CD8-positive, alpha-beta memory T cell (primary cell): ENCODE results near the gene DNAJB2. TPM values are rescaled to one million over a fixed set of nuclear protein-coding genes. Genes with fewer than 3 reads are reported as not detected.
"Not testable (repeated sequence)": the region's sequence is repeated elsewhere in the genome, so short reads cannot be mapped to it uniquely, and the experiment has no call there.

ENCODE experiments used
- CTCF ChIA-PET: fragments of 350-600 bp; sonication (Branson Sonifier 250); formaldehyde crosslinking; loops from one replicate; lab custom pipeline; 2021; ENCODE audit warnings: antibody characterized with exemption; lab: Charles Lee
- POLR2A ChIA-PET: fragments of 350-600 bp; sonication (Branson Sonifier 250); formaldehyde crosslinking; loops from one replicate; lab custom pipeline; 2021; ENCODE audit warnings: antibody characterized with exemption; lab: Charles Lee
- DNase-seq, 5 donors: peaks; one replicate each; pipeline versions ENCODE4 v3.0.0 to v3.0.0-alpha.2; 2020 to 2022; ENCODE audit warnings: mixed read lengths in 1 of 5
- H3K27ac ChIP-seq: one replicate; pipeline ENCODE4 v1.7.0; 2013; ENCODE audit warnings: low read depth, mild to moderate bottlenecking, low read length, moderate library complexity
- H3K27me3 ChIP-seq: 2 replicates; pipeline ENCODE4 v1.7.0; 2013; ENCODE audit warnings: low read length, mild to moderate bottlenecking; ENCODE audit not compliant: insufficient read depth, poor library complexity, severe bottlenecking
- H3K36me3 ChIP-seq: 2 replicates; pipeline ENCODE4 v1.7.0; 2013; ENCODE audit warnings: mild to moderate bottlenecking, low read length, moderate library complexity; ENCODE audit not compliant: insufficient read depth
- H3K4me1 ChIP-seq: 2 replicates; pipeline ENCODE4 v1.7.0; 2013; ENCODE audit warnings: mild to moderate bottlenecking, low read length, moderate library complexity; ENCODE audit not compliant: insufficient read depth
- H3K4me3 ChIP-seq: 2 replicates; pipeline ENCODE4 v1.7.0; 2013; ENCODE audit warnings: mild to moderate bottlenecking, low read length
- H3K9me3 ChIP-seq: 2 replicates; pipeline ENCODE4 v1.7.0; 2013; ENCODE audit warnings: mild to moderate bottlenecking, low read length
- H3K27ac Mint-ChIP-seq, 8 donors: one replicate each; pipeline ENCODE4 v1.8.0; 2020 to 2021; ENCODE audit warnings: mixed read lengths in 8 of 8, mild to moderate bottlenecking in 6 of 8, inconsistent platforms in 3 of 8, moderate library complexity in 3 of 8
- H3K27me3 Mint-ChIP-seq, 2 donors: one replicate each; pipeline ENCODE4 v1.8.0; 2020 to 2021; ENCODE audit warnings: mixed read lengths in 2 of 2, mild to moderate bottlenecking in 1 of 2, moderate library complexity in 1 of 2
- H3K36me3 Mint-ChIP-seq, 3 donors: one replicate each; pipeline ENCODE4 v1.8.0; 2020 to 2021; ENCODE audit warnings: mixed read lengths in 3 of 3, inconsistent platforms in 1 of 3, mild to moderate bottlenecking in 1 of 3
- H3K4me1 Mint-ChIP-seq, 3 donors: one replicate each; pipeline ENCODE4 v1.8.0; 2020 to 2021; ENCODE audit warnings: mixed read lengths in 3 of 3, inconsistent platforms in 1 of 3, mild to moderate bottlenecking in 1 of 3
- H3K4me3 Mint-ChIP-seq, 7 donors: one replicate each; pipeline ENCODE4 v1.8.0; 2020 to 2021; ENCODE audit warnings: mixed read lengths in 7 of 7, mild to moderate bottlenecking in 6 of 7, moderate library complexity in 4 of 7, inconsistent platforms in 2 of 7
- H3K9me3 Mint-ChIP-seq, 5 donors: one replicate each; pipeline ENCODE4 v1.8.0; 2020 to 2022; ENCODE audit warnings: mixed read lengths in 5 of 5, mild to moderate bottlenecking in 3 of 5, moderate library complexity in 2 of 5, inconsistent platforms in 1 of 5
- polyA plus RNA-seq: library from polyadenylated mRNA; unstranded; fragments of 300-500 nt; fragmentation: Illumina TruSeq; gene quantifications from one replicate; pipeline ENCODE4 v1.2.3, GENCODE V29; 2021
- total RNA-seq, 2 experiments: library from RNA; stranded (reverse); gene quantifications; one replicate each; pipeline ENCODE4 v1.2.3, GENCODE V29; 2021

Gene DNAJB2
- total and polyA plus RNA-seq, 3 experiments from 2014 or later = 5.9 to 56.4 (median 48.5) TPM

DNA sequence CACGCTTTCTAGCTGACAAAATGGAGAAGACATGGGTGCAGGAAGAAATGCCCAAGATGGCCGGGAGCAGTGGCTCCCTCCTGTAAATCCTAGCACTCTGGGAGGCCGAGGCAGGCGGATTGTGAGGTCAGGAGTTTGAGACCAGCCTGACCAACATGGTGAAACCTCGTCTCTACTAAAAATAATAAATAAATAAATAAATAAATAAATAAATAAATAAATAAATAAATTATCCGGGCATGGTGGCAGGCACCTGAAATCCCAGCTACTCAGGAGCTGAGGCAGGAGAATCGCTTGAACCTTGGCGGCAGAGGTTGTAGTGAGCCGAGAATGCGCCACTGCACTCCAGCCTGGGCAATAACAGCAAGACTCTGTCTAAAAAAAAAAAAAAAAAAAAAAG lies 20.2 kb upstream of the DNAJB2 start:
- ChIA-PET POLR2A (interaction anchor here (0.7 kb wide), 2 partner anchors 44 to 60 kb away, joined by 5 read pairs; no protein-coding TSS in a partner anchor), CTCF (interaction anchor here (1.6 to 12.3 kb wide), 2 partner anchors 20 to 36 kb away, joined by 9 to 136 read pairs; partner anchors contain the start of gene DNAJB2)
- H3K36me3 ChIP-seq, H3K9me3 ChIP-seq, H3K9me3 Mint-ChIP-seq, H3K27ac ChIP-seq, H3K4me3 ChIP-seq, H3K4me3 Mint-ChIP-seq, H3K36me3 Mint-ChIP-seq, H3K4me1 ChIP-seq, H3K27me3 ChIP-seq, DNase-seq: not testable (repeated sequence)
- H3K27ac Mint-ChIP-seq = peak overlapping the region in 1 of 8 donors; percentile 14
- H3K27me3 Mint-ChIP-seq = peaks cover 4 to 12% of the 10 kb centered on the region in 2 donors
- peaks cover 6 to 13% (median 6%) of the 10 kb centered on the region in 3 donors for H3K4me1 Mint-ChIP-seq

DNA sequence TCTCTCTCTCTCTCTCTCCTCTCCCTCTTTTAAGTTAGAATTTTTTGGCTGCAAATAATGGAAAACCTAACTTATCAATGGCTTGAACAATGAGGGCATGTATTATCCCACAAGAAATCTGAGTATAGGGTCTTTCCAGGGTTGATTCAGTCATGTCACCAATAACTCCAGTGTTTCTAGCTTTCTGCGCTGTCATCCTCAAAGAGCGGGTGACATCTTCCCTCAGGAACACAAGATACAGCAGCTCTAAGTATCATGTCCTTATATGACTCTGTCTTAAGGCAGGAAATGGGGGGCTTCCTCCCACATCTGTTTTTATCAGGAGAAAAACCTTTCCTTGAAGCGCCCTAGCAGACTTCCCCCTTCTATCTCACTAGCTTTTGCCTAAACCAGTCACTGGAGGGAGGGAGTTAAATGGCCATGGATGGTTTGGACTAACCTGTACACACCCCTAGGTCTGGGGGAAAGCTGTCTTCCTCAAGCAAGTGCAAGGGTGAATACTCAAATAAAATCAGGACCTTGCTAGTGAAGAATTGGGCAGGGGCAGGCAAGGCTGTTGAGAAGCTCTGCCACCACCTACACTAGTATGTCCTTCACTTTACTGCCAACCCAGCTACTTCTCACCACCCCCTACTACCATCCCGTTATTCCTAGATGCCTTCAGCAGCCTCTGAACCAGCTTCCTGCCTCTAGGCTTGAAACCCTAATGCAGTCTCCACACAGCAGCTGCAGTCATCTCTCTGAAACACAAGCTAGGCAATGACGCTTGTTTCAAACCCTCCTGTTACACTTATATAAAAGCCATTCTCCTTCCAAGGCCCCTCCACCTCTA lies 17.9 kb upstream of the DNAJB2 start:
- H3K36me3 Mint-ChIP-seq = no peaks in the 10 kb centered on the region
- Histone ChIP-seq H3K27me3 (no peaks in the 10 kb centered on the region), H3K9me3 (no peaks in the 10 kb centered on the region), H3K4me1 (no peaks in the 10 kb centered on the region), H3K4me3 (no peak overlapping the region), H3K27ac (no peak overlapping the region), H3K36me3 (no peaks in the 10 kb centered on the region)
- peaks cover 4 to 12% of the 10 kb centered on the region in 2 donors for H3K27me3 Mint-ChIP-seq
- DNase-seq = peak in 1 of 5 donors; percentile 22
- CTCF ChIA-PET = interaction anchor here (1.3 to 6.7 kb wide), 4 partner anchors 9 to 34 kb away, joined by 4 to 36 read pairs (median 6); partner anchors contain the start of genes DNAJB2 and TUBA4B
- POLR2A ChIA-PET = interaction anchor here (1.0 kb wide), 1 partner anchor 10 kb away, joined by 3 read pairs; no protein-coding TSS in a partner anchor
- H3K9me3 Mint-ChIP-seq = no peaks in the 10 kb centered on the region
- no peak overlapping the region for H3K27ac Mint-ChIP-seq
- no peak overlapping the region for H3K4me3 Mint-ChIP-seq
- no peaks in the 10 kb centered on the region for H3K4me1 Mint-ChIP-seq

DNA sequence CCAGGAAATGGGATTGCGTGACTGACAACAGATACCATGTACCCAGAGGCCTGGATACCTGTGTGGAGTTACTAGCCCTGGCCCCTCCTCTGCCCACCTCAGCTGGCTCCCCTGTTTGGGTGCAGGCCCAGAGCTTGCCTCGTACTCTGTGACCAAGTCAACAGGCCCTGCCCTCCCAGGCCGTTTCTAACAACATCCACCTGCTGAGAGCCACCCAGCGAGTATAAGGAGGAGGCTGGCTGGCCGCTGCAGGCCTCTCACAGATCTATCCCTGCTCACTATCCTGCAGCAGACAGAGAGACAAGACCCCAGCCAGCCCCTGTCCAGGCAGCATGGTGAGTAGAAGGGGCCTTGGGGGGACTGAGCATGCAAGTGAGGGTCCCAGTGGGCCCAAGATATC lies 12.9 kb upstream of the DNAJB2 start:
- DNase-seq = peak in 1 of 5 donors; percentile 36
- Histone ChIP-seq H3K27me3 (no peaks in the 10 kb centered on the region), H3K4me3 (no peak overlapping the region), H3K4me1 (no peaks in the 10 kb centered on the region), H3K36me3 (no peaks in the 10 kb centered on the region), H3K9me3 (no peaks in the 10 kb centered on the region), H3K27ac (no peak overlapping the region)
- no peak overlapping the region for H3K4me3 Mint-ChIP-seq
- H3K27me3 Mint-ChIP-seq = peaks cover 3 to 4% of the 10 kb centered on the region in 2 donors
- ChIA-PET CTCF (interaction anchor here (1.0 to 6.7 kb wide), 4 partner anchors 11 to 95 kb away, joined by 3 to 36 read pairs (median 6); partner anchors contain the start of genes DNAJB2, TUBA4A and TUBA4B), POLR2A (no interaction called here)
- peak overlapping the region in 1 of 8 donors; percentile 72 for H3K27ac Mint-ChIP-seq
- H3K36me3 Mint-ChIP-seq = no peaks in the 10 kb centered on the region
- no peaks in the 10 kb centered on the region for H3K9me3 Mint-ChIP-seq
- no peaks in the 10 kb centered on the region for H3K4me1 Mint-ChIP-seq

DNA sequence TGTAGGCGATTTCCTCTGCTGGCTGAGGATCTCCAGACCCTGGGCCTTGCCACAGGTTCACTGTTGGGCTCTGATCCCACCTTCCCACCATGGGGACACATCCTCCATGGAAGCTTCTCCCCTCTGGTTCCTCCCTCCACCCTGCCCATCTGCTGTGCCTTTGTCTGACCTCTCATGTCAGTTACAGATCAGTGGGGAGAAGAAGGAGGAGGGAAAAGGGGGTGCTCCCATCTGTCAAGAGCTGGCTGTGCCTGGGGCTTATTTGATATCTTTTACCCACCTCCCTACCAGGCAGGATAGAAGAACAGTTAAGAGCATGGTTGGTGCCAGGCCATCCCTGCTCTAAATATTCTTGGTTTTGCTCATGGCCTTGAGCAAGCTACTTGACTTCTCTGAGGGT lies 12.3 kb upstream of the DNAJB2 start:
- Histone ChIP-seq H3K9me3 (no peaks in the 10 kb centered on the region), H3K4me1 (no peaks in the 10 kb centered on the region), H3K27me3 (no peaks in the 10 kb centered on the region), H3K4me3 (no peak overlapping the region), H3K27ac (no peak overlapping the region), H3K36me3 (no peaks in the 10 kb centered on the region)
- POLR2A ChIA-PET = no interaction called here
- Mint-ChIP-seq H3K36me3 (no peaks in the 10 kb centered on the region), H3K4me3 (no peak overlapping the region), H3K4me1 (no peaks in the 10 kb centered on the region), H3K9me3 (no peaks in the 10 kb centered on the region), H3K27ac (no peak overlapping the region), H3K27me3 (peaks cover 3 to 4% of the 10 kb centered on the region in 2 donors)
- DNase-seq = peak in 1 of 5 donors; percentile 15
- CTCF ChIA-PET = interaction anchor here (1.6 to 2.2 kb wide), 2 partner anchors 11 to 17 kb away, joined by 4 to 6 read pairs; no protein-coding TSS in a partner anchor

DNA sequence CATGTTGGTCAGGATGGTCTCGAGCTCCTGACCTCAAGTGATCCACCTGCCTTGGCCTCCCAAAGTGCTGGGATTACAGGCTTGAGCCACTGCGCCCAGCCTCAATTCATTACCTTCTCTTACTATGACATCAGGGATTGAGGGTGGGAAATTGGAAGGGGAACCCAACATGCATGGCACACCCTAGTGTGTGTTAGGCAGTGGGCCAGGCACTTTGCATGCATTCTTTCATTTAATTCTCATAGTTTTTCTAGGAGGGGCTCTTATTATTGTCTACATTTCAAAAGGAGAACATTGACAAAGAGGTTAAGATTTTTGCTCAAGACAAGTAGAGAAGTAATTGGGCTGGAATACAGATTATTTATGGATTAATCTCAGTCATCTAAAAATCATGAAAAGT lies 10.9 kb upstream of the DNAJB2 start:
- no peaks in the 10 kb centered on the region for H3K9me3 ChIP-seq
- H3K27ac ChIP-seq = no peak overlapping the region
- Mint-ChIP-seq H3K4me3 (no peak overlapping the region), H3K27ac (peak overlapping the region in 1 of 8 donors; percentile 69), H3K9me3 (no peaks in the 10 kb centered on the region), H3K4me1 (no peaks in the 10 kb centered on the region), H3K27me3 (peaks cover 0 to under 1% of the 10 kb centered on the region in 2 donors), H3K36me3 (no peaks in the 10 kb centered on the region)
- no peaks in the 10 kb centered on the region for H3K27me3 ChIP-seq
- no peaks in the 10 kb centered on the region for H3K4me1 ChIP-seq
- CTCF ChIA-PET = interaction anchor here (1.6 to 3.1 kb wide), 3 partner anchors 9 to 26 kb away, joined by 4 to 15 read pairs (median 6); no protein-coding TSS in a partner anchor
- H3K4me3 ChIP-seq = no peak overlapping the region
- POLR2A ChIA-PET = no interaction called here
- DNase-seq = peak in 1 of 5 donors; percentile 25
- no peaks in the 10 kb centered on the region for H3K36me3 ChIP-seq

DNA sequence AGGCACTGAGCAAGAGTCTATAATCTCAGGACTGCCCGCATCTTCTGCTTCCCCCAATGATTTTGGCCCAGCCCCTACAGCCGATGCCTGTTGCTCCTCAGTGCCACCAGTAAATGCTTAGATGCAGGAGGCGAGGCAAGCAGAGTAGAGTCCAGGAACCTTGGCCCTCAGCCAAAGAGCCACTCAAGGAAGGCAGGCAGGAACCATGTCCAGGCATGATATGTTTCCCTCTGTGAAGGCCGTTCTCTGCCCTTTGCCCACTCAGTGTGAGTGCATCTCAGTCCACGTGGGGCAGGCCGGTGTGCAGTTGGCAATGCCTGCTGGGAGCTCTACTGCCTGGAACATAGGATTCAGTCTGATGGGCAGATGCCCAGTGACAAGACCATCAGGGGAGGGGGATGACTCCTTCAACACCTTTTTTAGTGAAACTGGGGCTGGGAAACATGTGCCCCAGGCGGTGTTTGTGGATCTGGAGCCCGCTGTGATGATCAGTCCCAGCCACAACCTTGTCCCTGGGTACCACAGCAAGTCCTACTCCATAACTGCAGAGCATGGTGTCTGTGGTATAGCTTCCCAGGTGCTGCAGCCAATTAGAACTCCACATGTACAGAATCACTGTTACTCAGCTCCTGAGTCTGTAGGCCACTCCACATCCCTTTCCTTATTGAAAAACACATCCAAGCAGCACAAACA lies 9.7 kb upstream of the DNAJB2 start:
- H3K4me3 ChIP-seq = no peak overlapping the region
- POLR2A ChIA-PET = no interaction called here
- no peaks in the 10 kb centered on the region for H3K27me3 Mint-ChIP-seq
- peak overlapping the region in 1 of 8 donors; percentile 25 for H3K27ac Mint-ChIP-seq
- H3K27me3 ChIP-seq = no peaks in the 10 kb centered on the region
- no peaks in the 10 kb centered on the region for H3K9me3 ChIP-seq
- H3K4me3 Mint-ChIP-seq = no peak overlapping the region
- no peaks in the 10 kb centered on the region for H3K4me1 Mint-ChIP-seq
- no peak for DNase-seq
- no peak overlapping the region for H3K27ac ChIP-seq
- H3K36me3 Mint-ChIP-seq = no peaks in the 10 kb centered on the region
- H3K4me1 ChIP-seq = no peaks in the 10 kb centered on the region
- H3K9me3 Mint-ChIP-seq = no peaks in the 10 kb centered on the region
- no peaks in the 10 kb centered on the region for H3K36me3 ChIP-seq
- CTCF ChIA-PET = interaction anchor here (0.8 to 3.1 kb wide), 4 partner anchors 8 to 63 kb away, joined by 3 to 15 read pairs (median 4); partner anchors contain the start of genes DNAJB2 and ZFAND2B

DNA sequence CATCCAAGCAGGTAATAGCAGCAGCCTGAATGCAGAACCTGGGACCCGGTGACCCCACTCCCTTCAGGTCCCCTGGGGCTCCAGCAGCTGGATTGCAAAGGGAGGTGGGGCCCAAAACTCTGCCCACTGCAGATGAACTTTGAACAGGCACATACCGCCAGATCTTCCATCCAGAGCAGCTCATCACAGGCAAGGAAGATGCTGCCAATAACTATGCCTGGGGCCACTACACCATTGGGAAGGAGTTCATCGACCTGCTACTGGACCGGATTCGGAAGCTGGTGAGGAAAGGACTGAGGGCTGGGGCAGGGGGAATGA lies 9.2 kb upstream of the DNAJB2 start:
- ChIA-PET CTCF (interaction anchor here (0.8 to 3.1 kb wide), 4 partner anchors 8 to 63 kb away, joined by 3 to 15 read pairs (median 4); partner anchors contain the start of genes DNAJB2 and ZFAND2B), POLR2A (no interaction called here)
- no peaks in the 10 kb centered on the region for H3K36me3 ChIP-seq
- Mint-ChIP-seq H3K4me1 (no peaks in the 10 kb centered on the region), H3K27me3 (no peaks in the 10 kb centered on the region), H3K4me3 (no peak overlapping the region), H3K36me3 (no peaks in the 10 kb centered on the region), H3K9me3 (no peaks in the 10 kb centered on the region), H3K27ac (no peak overlapping the region)
- DNase-seq = no peak
- no peaks in the 10 kb centered on the region for H3K27me3 ChIP-seq
- no peaks in the 10 kb centered on the region for H3K4me1 ChIP-seq
- H3K9me3 ChIP-seq = no peaks in the 10 kb centered on the region
- H3K27ac ChIP-seq = no peak overlapping the region
- no peak overlapping the region for H3K4me3 ChIP-seq
